ENCODE measurements around the gene DRGX.

DRGX gene

GRCh38 chr10:49397036-49397999 lies 1.4 kb upstream of the DRGX start:
- H3K36me3 ChIP-seq (replicated peaks), result no peaks in the 10 kb centered on the region
- no peak for DNase-seq
- H3K27me3 ChIP-seq (replicated peaks), result peaks cover 88% of the 10 kb centered on the region
- in situ Hi-C loops (cut with HindIII; ENCODE audit: low pct_ligation_motif_present, low sequenced_read_pairs), result no loop called here
- no peak overlapping the region for H3K4me3 ChIP-seq (ENCODE audit: low read depth, low read length)
- TF ChIP-seq CTCF (IDR thresholded peaks at IDR 0.05; ENCODE audit: low read depth, low read length, missing control alignments), result no peak
- no peak overlapping the region for H3K27ac ChIP-seq

- H3K36me3 ChIP-seq (replicated peaks), result no peaks in the 10 kb centered on the region
- peaks cover 88% of the 10 kb centered on the region for H3K27me3 ChIP-seq (replicated peaks)
- DNase-seq, result no peak
- TF ChIP-seq CTCF (IDR thresholded peaks at IDR 0.05; ENCODE audit: low read depth, low read length, missing control alignments), result no peak
- in situ Hi-C loops (cut with HindIII; ENCODE audit: low pct_ligation_motif_present, low sequenced_read_pairs), result no loop called here
- H3K4me3 ChIP-seq (ENCODE audit: low read depth, low read length), result no peak overlapping the region
- no peak overlapping the region for H3K27ac ChIP-seq
Observed at GRCh38 chr10:49396666-49396999, 744 bp upstream of the DRGX start.

- no peak for TF ChIP-seq CTCF (IDR thresholded peaks at IDR 0.05; ENCODE audit: low read depth, low read length, missing control alignments)
- no peak overlapping the region for H3K27ac ChIP-seq
- no peak for DNase-seq
- H3K4me3 ChIP-seq (ENCODE audit: low read depth, low read length), result no peak overlapping the region
- no peaks in the 10 kb centered on the region for H3K36me3 ChIP-seq (replicated peaks)
- peaks cover 85% of the 10 kb centered on the region for H3K27me3 ChIP-seq (replicated peaks)
- in situ Hi-C loops (cut with HindIII; ENCODE audit: low pct_ligation_motif_present, low sequenced_read_pairs), result no loop called here
Observed at GRCh38 chr10:49394933-49395740, 752 bp downstream of the DRGX start.

GRCh38 chr10:49393757-49394156 lies 2.1 kb downstream of the DRGX start:
- Histone ChIP-seq H3K36me3 (replicated peaks) (no peaks in the 10 kb centered on the region), H3K27ac (no peak overlapping the region), H3K4me3 (ENCODE audit: low read depth, low read length) (no peak overlapping the region), H3K27me3 (replicated peaks) (peaks cover 78% of the 10 kb centered on the region)
- in situ Hi-C loops (cut with HindIII; ENCODE audit: low pct_ligation_motif_present, low sequenced_read_pairs), result no loop called here
- no peak for DNase-seq
- TF ChIP-seq CTCF (IDR thresholded peaks at IDR 0.05; ENCODE audit: low read depth, low read length, missing control alignments), result peak; percentile 3

GRCh38 chr10:49393301-49393700 lies 2.6 kb downstream of the DRGX start:
- H3K27me3 ChIP-seq (replicated peaks), result peaks cover 77% of the 10 kb centered on the region
- H3K36me3 ChIP-seq (replicated peaks), result no peaks in the 10 kb centered on the region
- H3K27ac ChIP-seq, result no peak overlapping the region
- DNase-seq, result no peak
- H3K4me3 ChIP-seq (ENCODE audit: low read depth, low read length), result no peak overlapping the region
- TF ChIP-seq CTCF (IDR thresholded peaks at IDR 0.05; ENCODE audit: low read depth, low read length, missing control alignments), result no peak
- in situ Hi-C loops (cut with HindIII; ENCODE audit: low pct_ligation_motif_present, low sequenced_read_pairs), result no loop called here

Data from brain microvascular endothelial cell (primary cell).